Measurements from ENCODE around the gene TTLL11.

- TF ChIP-seq CTCF (IDR thresholded peaks at IDR 0.05; ENCODE audit: poor library complexity) (no peak), EZH2 (IDR thresholded peaks at IDR 0.05; ENCODE audit: borderline replicate concordance) (no peak), EZH2phosphoT487 (IDR thresholded peaks at IDR 0.05; ENCODE audit: low read depth, severe bottlenecking, unreplicated experiment) (no peak)
These were observed 27.4 kb upstream of the TTLL11 start for GRCh38 chr9:122120316-122121071.

Data from hepatocyte (in vitro differentiated cells).